WI38 (cell line): Measurements from ENCODE around the gene XPO1.
"Not testable (repeated sequence)": the region's sequence is repeated elsewhere in the genome, so short reads cannot be mapped to it uniquely, and the experiment has no call there.

ENCODE experiments used
- H3K4me3 ChIP-seq: 2 replicates; pipeline ENCODE4 v1.5.1; 2011; ENCODE audit warnings: low read depth, mild to moderate bottlenecking, control low read depth, low read length
- TF ChIP-seq, protein P1 (sequence below): IDR thresholded peaks from 2 replicates; pipeline ENCODE4 v1.5.1; 2012; ENCODE audit warnings: low read depth, mild to moderate bottlenecking, control low read depth, low read length

The XPO1 gene, protein sequence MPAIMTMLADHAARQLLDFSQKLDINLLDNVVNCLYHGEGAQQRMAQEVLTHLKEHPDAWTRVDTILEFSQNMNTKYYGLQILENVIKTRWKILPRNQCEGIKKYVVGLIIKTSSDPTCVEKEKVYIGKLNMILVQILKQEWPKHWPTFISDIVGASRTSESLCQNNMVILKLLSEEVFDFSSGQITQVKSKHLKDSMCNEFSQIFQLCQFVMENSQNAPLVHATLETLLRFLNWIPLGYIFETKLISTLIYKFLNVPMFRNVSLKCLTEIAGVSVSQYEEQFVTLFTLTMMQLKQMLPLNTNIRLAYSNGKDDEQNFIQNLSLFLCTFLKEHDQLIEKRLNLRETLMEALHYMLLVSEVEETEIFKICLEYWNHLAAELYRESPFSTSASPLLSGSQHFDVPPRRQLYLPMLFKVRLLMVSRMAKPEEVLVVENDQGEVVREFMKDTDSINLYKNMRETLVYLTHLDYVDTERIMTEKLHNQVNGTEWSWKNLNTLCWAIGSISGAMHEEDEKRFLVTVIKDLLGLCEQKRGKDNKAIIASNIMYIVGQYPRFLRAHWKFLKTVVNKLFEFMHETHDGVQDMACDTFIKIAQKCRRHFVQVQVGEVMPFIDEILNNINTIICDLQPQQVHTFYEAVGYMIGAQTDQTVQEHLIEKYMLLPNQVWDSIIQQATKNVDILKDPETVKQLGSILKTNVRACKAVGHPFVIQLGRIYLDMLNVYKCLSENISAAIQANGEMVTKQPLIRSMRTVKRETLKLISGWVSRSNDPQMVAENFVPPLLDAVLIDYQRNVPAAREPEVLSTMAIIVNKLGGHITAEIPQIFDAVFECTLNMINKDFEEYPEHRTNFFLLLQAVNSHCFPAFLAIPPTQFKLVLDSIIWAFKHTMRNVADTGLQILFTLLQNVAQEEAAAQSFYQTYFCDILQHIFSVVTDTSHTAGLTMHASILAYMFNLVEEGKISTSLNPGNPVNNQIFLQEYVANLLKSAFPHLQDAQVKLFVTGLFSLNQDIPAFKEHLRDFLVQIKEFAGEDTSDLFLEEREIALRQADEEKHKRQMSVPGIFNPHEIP (N-terminal part only)

DNA sequence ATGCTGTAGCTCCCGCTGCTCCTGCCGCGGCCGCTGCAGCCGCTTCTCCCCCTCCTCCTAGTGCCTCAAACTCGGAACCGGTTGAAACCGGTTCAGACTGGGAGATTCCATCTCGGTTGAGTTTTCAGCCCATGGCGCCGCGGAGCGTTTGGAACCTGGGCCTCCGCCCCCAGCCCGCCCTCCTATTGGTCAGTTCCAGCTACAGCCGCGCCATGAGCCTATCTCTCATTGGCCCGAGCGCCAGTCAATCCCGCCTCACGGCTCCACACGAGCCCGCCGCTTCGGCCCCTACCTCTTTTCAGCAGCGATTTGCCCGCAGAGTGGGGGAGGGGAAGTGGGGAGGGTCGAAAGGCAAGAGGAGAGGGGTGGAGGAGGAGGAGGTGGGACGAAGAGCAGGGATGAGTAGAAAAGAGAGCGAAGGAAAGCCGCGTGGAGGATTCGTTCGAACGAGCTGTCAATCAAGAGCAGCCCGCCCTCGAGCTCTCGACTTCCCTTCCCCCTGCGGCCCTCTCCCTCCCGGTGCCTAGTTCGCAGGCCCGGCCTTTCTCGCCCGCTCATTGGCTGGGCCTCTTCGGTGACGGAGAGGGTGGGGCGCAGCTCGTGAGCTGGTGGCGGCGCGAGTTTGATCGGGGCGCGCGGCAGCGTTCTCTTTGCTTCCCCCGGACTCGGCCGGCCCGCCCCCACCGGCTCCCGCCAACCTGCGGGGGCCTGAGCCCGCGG, at the start of gene XPO1:
XPO1 (minus strand) TSS at position 157 of the 720 bp plus-strand sequence. CDS start 4,459 bp downstream, outside the sequence.
- TF ChIP-seq, protein P1, sequence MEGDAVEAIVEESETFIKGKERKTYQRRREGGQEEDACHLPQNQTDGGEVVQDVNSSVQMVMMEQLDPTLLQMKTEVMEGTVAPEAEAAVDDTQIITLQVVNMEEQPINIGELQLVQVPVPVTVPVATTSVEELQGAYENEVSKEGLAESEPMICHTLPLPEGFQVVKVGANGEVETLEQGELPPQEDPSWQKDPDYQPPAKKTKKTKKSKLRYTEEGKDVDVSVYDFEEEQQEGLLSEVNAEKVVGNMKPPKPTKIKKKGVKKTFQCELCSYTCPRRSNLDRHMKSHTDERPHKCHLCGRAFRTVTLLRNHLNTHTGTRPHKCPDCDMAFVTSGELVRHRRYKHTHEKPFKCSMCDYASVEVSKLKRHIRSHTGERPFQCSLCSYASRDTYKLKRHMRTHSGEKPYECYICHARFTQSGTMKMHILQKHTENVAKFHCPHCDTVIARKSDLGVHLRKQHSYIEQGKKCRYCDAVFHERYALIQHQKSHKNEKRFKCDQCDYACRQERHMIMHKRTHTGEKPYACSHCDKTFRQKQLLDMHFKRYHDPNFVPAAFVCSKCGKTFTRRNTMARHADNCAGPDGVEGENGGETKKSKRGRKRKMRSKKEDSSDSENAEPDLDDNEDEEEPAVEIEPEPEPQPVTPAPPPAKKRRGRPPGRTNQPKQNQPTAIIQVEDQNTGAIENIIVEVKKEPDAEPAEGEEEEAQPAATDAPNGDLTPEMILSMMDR = no peak
- H3K4me3 ChIP-seq = peak within 1 kb of the TSS; percentile 72

DNA sequence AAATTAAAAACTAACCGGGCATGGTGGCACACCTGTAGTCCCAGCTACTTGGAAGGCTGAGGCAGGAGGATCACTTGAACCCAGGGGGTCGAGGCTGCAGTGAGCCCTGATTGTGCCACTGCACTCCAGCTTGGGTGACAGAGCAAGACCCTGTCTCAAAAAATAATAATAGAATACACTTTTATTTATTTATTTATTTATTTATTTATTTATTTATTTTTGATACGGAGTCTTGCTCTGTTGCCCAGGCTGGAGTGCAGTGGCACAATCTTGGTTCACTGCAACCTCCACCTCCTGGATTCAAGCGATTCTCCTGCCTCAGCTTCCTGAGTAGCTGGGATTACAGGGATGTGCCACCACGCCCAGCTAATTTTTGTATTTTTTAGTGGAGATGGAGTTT, 48.8 kb upstream of the XPO1 start:
- H3K4me3 ChIP-seq = not testable (repeated sequence)

DNA sequence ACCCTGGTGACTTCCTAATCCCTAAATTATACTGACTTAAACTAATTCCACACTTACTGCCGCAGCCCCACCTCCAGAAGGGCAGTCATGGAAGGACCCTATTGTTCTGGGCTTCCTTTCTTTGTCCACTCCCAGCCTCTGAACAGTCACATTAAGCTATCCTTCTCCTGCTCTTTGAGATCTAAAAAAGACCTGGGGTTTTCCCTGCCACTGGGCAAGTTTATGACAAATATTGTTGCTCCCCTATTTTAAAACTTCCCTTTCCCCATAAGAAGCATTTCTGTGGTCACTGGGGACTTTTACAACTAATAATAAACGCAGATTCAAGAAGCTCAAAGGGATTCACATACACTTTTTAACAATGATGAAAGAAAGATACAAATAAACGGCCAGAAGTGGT, 47.2 kb upstream of the XPO1 start:
- TF ChIP-seq, protein P1 = no peak
- H3K4me3 ChIP-seq = no peak overlapping the region

DNA sequence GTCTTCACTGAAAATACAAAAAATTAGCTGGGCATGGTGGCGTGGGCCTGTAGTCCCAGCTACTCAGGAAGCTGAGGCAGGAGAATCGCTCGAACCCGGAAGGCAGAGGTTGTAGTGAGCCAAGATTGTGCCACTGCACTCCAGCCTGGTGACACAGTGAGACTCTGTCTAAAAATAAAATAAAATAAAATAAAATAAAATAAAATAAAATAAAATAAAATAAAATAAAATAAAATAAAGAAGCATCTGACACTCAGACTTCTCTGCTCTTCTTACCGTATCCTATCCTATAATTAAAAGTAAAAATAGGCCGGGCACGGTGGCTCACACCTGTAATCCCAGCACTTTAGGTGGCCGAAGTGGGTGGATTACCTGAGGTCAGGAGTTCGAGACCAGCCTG, 46.2 kb upstream of the XPO1 start:
- H3K4me3 ChIP-seq = not testable (repeated sequence)

DNA sequence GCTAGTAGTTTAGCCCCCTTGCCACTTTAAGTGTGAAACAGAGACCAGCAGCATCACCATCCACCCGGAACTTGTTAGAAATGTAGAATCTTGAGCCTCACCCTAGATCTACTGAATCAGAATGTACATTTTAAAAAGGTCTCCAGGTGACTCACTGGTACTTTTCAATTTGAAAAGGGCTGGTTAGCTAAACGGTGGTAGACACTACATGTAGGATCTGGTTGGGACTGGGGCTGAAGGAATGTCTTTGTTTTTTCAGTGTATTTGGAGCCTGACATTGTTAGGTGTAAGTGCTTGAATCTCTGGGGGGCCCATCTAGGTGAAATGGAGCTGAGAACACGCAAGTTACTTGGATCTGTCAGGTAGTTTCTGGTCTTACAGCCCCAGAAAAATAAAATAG, 44.0 kb upstream of the XPO1 start:
- TF ChIP-seq, protein P1 = no peak
- no peak overlapping the region for H3K4me3 ChIP-seq

DNA sequence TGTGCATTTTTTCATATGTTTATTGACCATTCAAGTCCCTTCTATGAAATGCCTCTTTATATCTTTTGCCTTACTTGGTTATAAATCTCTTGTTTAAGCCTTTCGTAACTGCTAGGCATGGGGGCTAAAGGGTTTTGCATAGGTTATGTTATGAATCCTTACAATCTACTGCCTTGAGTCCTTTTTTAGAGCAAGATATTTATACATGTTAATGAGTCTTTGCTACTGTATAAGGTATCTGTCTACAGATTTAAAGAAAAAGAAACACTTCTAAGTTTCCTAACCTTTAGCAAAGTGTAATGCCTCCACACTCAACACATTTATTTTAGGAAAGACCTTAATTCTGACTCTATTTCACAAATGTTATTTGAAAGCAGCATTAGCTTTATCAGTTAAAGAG, 43.6 kb upstream of the XPO1 start:
- TF ChIP-seq, protein P1 = no peak
- no peak overlapping the region for H3K4me3 ChIP-seq

DNA sequence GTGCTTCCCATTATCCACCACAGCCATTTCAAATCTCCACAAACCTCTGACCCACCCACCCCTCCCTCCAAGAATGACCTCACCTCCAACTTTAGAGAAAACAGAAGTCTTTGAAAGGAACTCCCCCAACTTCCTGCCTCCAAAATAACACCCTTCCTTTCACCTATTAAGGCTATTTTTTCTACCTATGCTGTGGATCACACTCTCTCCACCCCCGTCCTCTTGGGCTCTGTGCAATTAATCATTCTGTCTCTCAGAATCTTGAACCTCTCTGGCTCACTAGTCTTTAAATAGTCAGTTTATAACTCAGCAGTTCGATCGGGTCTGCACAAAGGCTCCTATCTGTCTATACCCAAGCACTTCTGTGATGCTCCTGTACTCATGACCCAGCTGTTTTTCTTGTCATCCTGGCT, 37.3 kb upstream of the XPO1 start:
- H3K4me3 ChIP-seq = no peak overlapping the region
- TF ChIP-seq, protein P1 = no peak

DNA sequence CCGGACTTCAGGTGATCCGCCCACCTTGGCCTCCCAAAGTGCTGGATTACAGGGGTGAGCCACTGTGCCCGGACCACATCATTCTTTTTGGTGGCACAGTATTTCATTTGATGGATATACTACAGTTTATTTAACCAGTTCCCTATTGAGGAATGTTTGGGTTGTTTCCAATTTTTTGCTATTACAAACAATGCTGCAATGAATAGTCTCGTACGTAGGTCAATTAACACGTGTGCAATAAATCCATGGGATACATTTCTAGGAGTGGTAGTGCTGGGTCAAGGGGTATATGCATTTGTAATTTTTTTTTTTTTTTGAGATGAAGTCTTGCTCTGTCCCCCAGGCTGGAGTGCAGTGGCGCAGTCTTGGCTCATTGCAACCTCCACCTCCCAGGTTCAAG, 28.4 kb upstream of the XPO1 start:
- TF ChIP-seq, protein P1 = no peak
- no peak overlapping the region for H3K4me3 ChIP-seq
